Right atrium auricular region (tissue), 2 donors: ENCODE results near the gene ZKSCAN8. TPM values are rescaled to one million over a fixed set of nuclear protein-coding genes. Genes with fewer than 3 reads are reported as not detected.
"Not testable (repeated sequence)": the region's sequence is repeated elsewhere in the genome, so short reads cannot be mapped to it uniquely, and the experiment has no call there.

Source experiments
- DNase-seq: peaks from one replicate; pipeline ENCODE4 v3.0.0-alpha.2; 2019; ENCODE audit warnings: low spot score
- H3K27ac ChIP-seq, 2 donors: fragments of 200-600 bp; sonication (generic); 1 replicate in 1 of 2; 2 replicates in 1 of 2; pipeline ENCODE4 v1.5.1; 2016 to 2019
- H3K27me3 ChIP-seq, 2 donors: fragments of 200-600 bp; sonication (generic); one replicate each; pipeline versions ENCODE4 v1.5.1 to v1.6.0; 2017 to 2019
- H3K36me3 ChIP-seq: fragments of 200-600 bp; sonication (generic); one replicate; pipeline ENCODE4 v1.5.1; 2016
- H3K4me1 ChIP-seq, 2 donors: fragments of 200-600 bp; sonication (generic); one replicate each; pipeline versions ENCODE4 v1.5.1 to v1.6.0; 2017 to 2019
- H3K4me3 ChIP-seq, 2 donors: fragments of 200-600 bp; sonication (generic); 1 replicate in 1 of 2; 2 replicates in 1 of 2; pipeline ENCODE4 v1.5.1; 2017 to 2019; ENCODE audit warnings: mild to moderate bottlenecking in 1 of 2, moderate library complexity in 1 of 2
- H3K9me3 ChIP-seq, 2 donors: fragments of 200-600 bp; sonication (generic); one replicate each; pipeline ENCODE4 v1.5.1; 2019
- CTCF ChIP-seq, 2 donors: fragments of 200-600 bp; sonication (generic); IDR thresholded peaks; one replicate each; pipeline ENCODE4 v1.5.1; 2019; ENCODE audit warnings: antibody characterized with exemption in 2 of 2
- total RNA-seq, 2 donors: library from RNA; depleted of rRNA; stranded (reverse); fragments of >200 nt; gene quantifications; one replicate each; pipeline ENCODE4 v1.1.0, GENCODE V29; 2016

The ZKSCAN8 gene
- total RNA-seq, 2 donors from 2014 or later = 10.4 to 13.1 TPM

- H3K27me3 ChIP-seq = no peaks in the 10 kb centered on the region
- no peak for DNase-seq
- TF ChIP-seq CTCF (IDR thresholded peaks at IDR 0.05) = no peak
- H3K36me3 ChIP-seq = peaks cover 13% of the 10 kb centered on the region
- no peaks in the 10 kb centered on the region for H3K9me3 ChIP-seq
- no peak overlapping the region for H3K27ac ChIP-seq
- H3K4me1 ChIP-seq = no peaks in the 10 kb centered on the region
- no peak overlapping the region for H3K4me3 ChIP-seq
Observed at GRCh38 chr6:28111964-28112363, 29.7 kb upstream of the ZKSCAN8 start.

GRCh38 chr6:28115799-28116198 lies 25.9 kb upstream of the ZKSCAN8 start:
- DNase-seq = no peak
- no peaks in the 10 kb centered on the region for H3K9me3 ChIP-seq
- TF ChIP-seq CTCF (IDR thresholded peaks at IDR 0.05) = no peak
- H3K4me1 ChIP-seq = no peaks in the 10 kb centered on the region
- no peak overlapping the region for H3K27ac ChIP-seq
- no peaks in the 10 kb centered on the region for H3K27me3 ChIP-seq
- H3K4me3 ChIP-seq = no peak overlapping the region
- H3K36me3 ChIP-seq = peaks cover 27% of the 10 kb centered on the region

GRCh38 chr6:28117386-28118050 lies 24.2 kb upstream of the ZKSCAN8 start:
- no peak for DNase-seq
- Histone ChIP-seq H3K9me3 (no peaks in the 10 kb centered on the region), H3K4me3 (no peak overlapping the region), H3K36me3 (peaks cover 29% of the 10 kb centered on the region), H3K27me3 (no peaks in the 10 kb centered on the region), H3K27ac (no peak overlapping the region), H3K4me1 (no peaks in the 10 kb centered on the region)
- no peak for TF ChIP-seq CTCF (IDR thresholded peaks at IDR 0.05)

GRCh38 chr6:28118217-28118616 lies 23.5 kb upstream of the ZKSCAN8 start:
- Histone ChIP-seq H3K4me3 (no peak overlapping the region), H3K27ac (no peak overlapping the region), H3K9me3 (no peaks in the 10 kb centered on the region), H3K36me3 (peaks cover 29% of the 10 kb centered on the region), H3K27me3 (no peaks in the 10 kb centered on the region), H3K4me1 (no peaks in the 10 kb centered on the region)
- TF ChIP-seq CTCF (IDR thresholded peaks at IDR 0.05) = no peak
- no peak for DNase-seq

GRCh38 chr6:28121876-28122275 lies 19.8 kb upstream of the ZKSCAN8 start:
- TF ChIP-seq CTCF (IDR thresholded peaks at IDR 0.05) = no peak
- Histone ChIP-seq H3K4me3 (no peak overlapping the region), H3K9me3 (no peaks in the 10 kb centered on the region), H3K36me3 (peaks cover 16% of the 10 kb centered on the region), H3K27ac (no peak overlapping the region), H3K27me3 (no peaks in the 10 kb centered on the region), H3K4me1 (peaks cover 0 to 19% of the 10 kb centered on the region in 2 donors)
- no peak for DNase-seq

GRCh38 chr6:28122283-28122682 lies 19.4 kb upstream of the ZKSCAN8 start:
- Histone ChIP-seq H3K4me1 (peaks cover 0 to 19% of the 10 kb centered on the region in 2 donors), H3K36me3 (peaks cover 14% of the 10 kb centered on the region)
- not testable (repeated sequence) for DNase-seq, H3K27me3 ChIP-seq, H3K4me3 ChIP-seq, H3K27ac ChIP-seq, H3K9me3 ChIP-seq
